ENCODE data around the gene MRPL32.

The MRPL32 gene

DNA sequence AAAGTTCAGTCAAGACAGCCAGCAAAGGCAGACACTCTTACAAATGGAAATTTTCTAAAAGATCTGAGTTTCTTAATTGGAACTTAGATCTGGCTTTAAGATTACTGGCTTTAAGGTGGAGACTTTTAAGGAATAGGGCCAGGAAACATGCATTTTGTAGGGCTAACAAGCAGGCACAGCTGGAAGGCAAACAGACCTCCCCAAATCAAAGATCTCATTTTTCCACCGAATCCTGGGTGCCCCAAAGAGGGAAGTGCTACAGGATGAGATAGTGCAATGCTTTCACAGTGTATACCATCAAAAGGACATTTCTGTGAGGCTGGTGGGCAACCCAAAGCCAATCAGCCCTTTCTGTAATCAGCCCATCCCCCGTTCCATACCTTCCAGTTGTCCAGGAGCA lies 27.4 kb downstream of the MRPL32 start:
- no peak for ATAC-seq (ENCODE audit: low read depth)
- Histone ChIP-seq H3K4me1 (ENCODE audit: insufficient read depth, poor library complexity, severe bottlenecking) (no peaks in the 10 kb centered on the region), H3K36me3 (ENCODE audit: low read depth) (no peaks in the 10 kb centered on the region), H3K27ac (ENCODE audit: poor library complexity, severe bottlenecking) (no peak overlapping the region), H3K9me3 (ENCODE audit: severe bottlenecking) (no peaks in the 10 kb centered on the region), H3K27me3 (ENCODE audit: insufficient read depth, poor library complexity, severe bottlenecking) (no peaks in the 10 kb centered on the region), H3K4me3 (ENCODE audit: severe bottlenecking) (no peak overlapping the region)
- DNase-seq (ENCODE audit: low spot score): no peak
- TF ChIP-seq, protein P1, sequence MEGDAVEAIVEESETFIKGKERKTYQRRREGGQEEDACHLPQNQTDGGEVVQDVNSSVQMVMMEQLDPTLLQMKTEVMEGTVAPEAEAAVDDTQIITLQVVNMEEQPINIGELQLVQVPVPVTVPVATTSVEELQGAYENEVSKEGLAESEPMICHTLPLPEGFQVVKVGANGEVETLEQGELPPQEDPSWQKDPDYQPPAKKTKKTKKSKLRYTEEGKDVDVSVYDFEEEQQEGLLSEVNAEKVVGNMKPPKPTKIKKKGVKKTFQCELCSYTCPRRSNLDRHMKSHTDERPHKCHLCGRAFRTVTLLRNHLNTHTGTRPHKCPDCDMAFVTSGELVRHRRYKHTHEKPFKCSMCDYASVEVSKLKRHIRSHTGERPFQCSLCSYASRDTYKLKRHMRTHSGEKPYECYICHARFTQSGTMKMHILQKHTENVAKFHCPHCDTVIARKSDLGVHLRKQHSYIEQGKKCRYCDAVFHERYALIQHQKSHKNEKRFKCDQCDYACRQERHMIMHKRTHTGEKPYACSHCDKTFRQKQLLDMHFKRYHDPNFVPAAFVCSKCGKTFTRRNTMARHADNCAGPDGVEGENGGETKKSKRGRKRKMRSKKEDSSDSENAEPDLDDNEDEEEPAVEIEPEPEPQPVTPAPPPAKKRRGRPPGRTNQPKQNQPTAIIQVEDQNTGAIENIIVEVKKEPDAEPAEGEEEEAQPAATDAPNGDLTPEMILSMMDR (IDR thresholded peaks at IDR 0.05; ENCODE audit: poor library complexity, severe bottlenecking): no peak

DNA sequence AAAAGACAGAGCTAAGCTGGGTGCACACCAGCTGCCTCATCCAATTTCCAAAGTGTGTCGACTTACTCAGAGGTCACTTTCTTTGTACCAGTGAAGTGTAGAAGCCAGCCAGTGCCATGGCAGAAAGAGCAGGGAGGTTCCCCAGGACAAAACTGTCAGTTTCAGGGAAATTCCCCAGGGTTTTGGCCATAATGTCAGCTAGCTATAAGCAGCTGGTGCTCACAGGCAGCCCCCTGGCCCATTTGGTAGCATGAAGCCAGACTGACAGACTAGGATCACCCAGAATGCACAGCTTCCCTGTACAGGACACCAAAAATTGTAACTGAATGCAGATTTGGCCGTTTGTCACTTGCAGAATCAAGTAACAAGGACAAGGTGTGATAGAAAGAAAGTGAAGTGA lies 28.6 kb downstream of the MRPL32 start:
- Histone ChIP-seq H3K27me3 (ENCODE audit: insufficient read depth, poor library complexity, severe bottlenecking) (no peaks in the 10 kb centered on the region), H3K27ac (ENCODE audit: poor library complexity, severe bottlenecking) (no peak overlapping the region)
- TF ChIP-seq, protein P1 (IDR thresholded peaks at IDR 0.05; ENCODE audit: poor library complexity, severe bottlenecking): no peak

DNA sequence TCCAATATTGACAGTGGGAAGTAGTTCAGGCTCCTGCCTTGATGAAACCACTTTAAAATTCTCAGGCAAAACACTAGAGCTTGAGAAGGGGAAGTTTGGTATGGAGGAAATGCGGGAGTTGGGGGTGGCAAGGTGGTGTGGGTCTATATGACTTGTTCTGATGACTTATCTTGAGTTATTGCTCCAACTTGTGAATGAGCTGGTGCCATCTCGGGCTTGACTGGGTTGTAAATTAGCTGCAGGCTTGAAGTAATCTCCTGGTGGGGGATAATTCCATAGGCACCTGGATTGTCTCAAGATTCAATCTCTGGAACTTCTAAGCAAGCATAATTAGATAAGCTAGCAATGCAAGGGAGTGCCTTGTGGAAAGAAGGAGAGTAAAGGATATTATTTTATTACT lies 29.0 kb downstream of the MRPL32 start:
- no peak for ATAC-seq (ENCODE audit: low read depth)
- Histone ChIP-seq H3K9me3 (ENCODE audit: severe bottlenecking) (no peaks in the 10 kb centered on the region), H3K27me3 (ENCODE audit: insufficient read depth, poor library complexity, severe bottlenecking) (no peaks in the 10 kb centered on the region), H3K27ac (ENCODE audit: poor library complexity, severe bottlenecking) (no peak overlapping the region), H3K4me1 (ENCODE audit: insufficient read depth, poor library complexity, severe bottlenecking) (no peaks in the 10 kb centered on the region), H3K4me3 (ENCODE audit: severe bottlenecking) (no peak overlapping the region), H3K36me3 (ENCODE audit: low read depth) (no peaks in the 10 kb centered on the region)
- DNase-seq (ENCODE audit: low spot score): no peak
- TF ChIP-seq, protein P1 (IDR thresholded peaks at IDR 0.05; ENCODE audit: poor library complexity, severe bottlenecking): no peak

More for the DNA sequence above, 28.6 kb downstream of the MRPL32 start:
- Histone ChIP-seq H3K4me3 (ENCODE audit: severe bottlenecking) (no peak overlapping the region), H3K4me1 (ENCODE audit: insufficient read depth, poor library complexity, severe bottlenecking) (no peaks in the 10 kb centered on the region), H3K36me3 (ENCODE audit: low read depth) (no peaks in the 10 kb centered on the region), H3K9me3 (ENCODE audit: severe bottlenecking) (no peaks in the 10 kb centered on the region)
- DNase-seq (ENCODE audit: low spot score) (no peak), ATAC-seq (ENCODE audit: low read depth) (no peak)

DNA sequence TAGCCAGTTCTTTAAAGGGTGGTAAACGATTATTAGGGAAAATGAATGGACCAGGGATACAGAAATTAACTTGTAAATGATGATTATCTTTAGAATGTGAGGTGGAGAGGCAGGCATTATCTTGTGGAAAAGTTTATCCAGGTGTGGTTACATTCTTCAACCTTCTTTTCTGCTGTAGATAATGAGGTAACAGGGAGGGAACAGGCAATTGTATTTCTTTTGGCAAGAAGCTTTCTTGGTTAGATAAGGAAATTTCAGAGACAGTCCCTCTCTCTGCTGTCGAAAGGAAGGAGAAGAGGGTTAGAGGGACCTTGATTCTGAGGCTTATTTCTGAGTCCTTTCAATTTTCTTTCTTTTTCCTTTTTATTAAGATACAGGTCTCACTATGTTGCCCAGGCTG lies 32.1 kb downstream of the MRPL32 start:
- Histone ChIP-seq H3K9me3 (ENCODE audit: severe bottlenecking) (no peaks in the 10 kb centered on the region), H3K4me3 (ENCODE audit: severe bottlenecking) (no peak overlapping the region), H3K27me3 (ENCODE audit: insufficient read depth, poor library complexity, severe bottlenecking) (no peaks in the 10 kb centered on the region), H3K4me1 (ENCODE audit: insufficient read depth, poor library complexity, severe bottlenecking) (no peaks in the 10 kb centered on the region), H3K27ac (ENCODE audit: poor library complexity, severe bottlenecking) (no peak overlapping the region), H3K36me3 (ENCODE audit: low read depth) (no peaks in the 10 kb centered on the region)
- DNase-seq (ENCODE audit: low spot score): no peak
- TF ChIP-seq, protein P1 (IDR thresholded peaks at IDR 0.05; ENCODE audit: poor library complexity, severe bottlenecking): no peak
- no peak for ATAC-seq (ENCODE audit: low read depth)

DNA sequence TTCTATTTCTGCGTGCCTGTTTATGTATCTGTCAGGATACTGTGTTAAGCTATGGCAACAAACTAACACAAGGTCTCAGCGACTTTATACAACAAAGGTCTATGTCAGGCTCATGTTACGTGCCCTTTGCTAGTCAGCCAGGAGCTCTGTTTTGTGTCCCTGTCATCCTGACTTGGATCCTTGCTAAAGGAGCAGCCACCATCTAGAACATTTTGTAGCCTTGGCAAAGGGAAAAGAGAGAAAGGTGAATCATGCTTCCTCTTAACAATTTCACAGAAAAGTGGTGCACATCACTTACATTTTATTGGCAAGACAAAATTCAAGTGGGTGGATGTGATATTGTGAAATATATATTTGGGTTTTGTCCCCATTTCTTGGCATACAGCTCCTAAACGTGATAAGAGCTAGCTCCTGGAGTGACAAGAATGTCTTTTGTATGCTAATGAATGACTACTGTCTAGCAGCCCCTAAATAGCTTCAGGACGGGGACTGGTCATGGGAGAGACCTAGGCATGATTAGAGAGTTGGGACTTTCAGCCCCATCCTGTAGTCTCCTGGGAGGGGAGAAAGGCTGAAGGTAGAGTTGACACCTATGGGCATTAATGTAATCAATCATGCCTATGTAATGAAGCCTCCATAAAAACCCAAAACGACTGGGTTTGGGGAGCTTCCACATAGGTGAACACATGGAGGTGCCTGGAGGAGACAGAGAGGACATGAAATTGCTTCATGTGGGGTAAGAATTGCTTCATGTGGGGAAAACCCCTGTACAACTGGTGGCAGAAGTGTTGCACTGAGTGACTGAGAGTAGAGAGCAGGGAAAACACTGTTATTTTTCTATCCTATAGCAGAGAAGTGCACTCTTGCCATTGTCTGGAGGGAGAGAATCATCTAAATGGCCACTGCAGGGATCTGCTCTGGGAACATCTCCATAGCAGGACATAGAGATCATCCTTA lies 33.0 kb downstream of the MRPL32 start:
- no peaks in the 10 kb centered on the region for H3K9me3 ChIP-seq (ENCODE audit: severe bottlenecking)
- no peak for ATAC-seq (ENCODE audit: low read depth)

More for the DNA sequence above, 33.0 kb downstream of the MRPL32 start:
- no peak overlapping the region for H3K27ac ChIP-seq (ENCODE audit: poor library complexity, severe bottlenecking)
- H3K36me3 ChIP-seq (ENCODE audit: low read depth): no peaks in the 10 kb centered on the region
- TF ChIP-seq, protein P1 (IDR thresholded peaks at IDR 0.05; ENCODE audit: poor library complexity, severe bottlenecking): no peak
- no peak overlapping the region for H3K4me3 ChIP-seq (ENCODE audit: severe bottlenecking)
- no peak for DNase-seq (ENCODE audit: low spot score)
- no peaks in the 10 kb centered on the region for H3K4me1 ChIP-seq (ENCODE audit: insufficient read depth, poor library complexity, severe bottlenecking)
- H3K27me3 ChIP-seq (ENCODE audit: insufficient read depth, poor library complexity, severe bottlenecking): no peaks in the 10 kb centered on the region

All from RWPE2 (cell line).